ENCODE results near the gene N4BP2L2. TPM values are rescaled to one million over a fixed set of nuclear protein-coding genes. Genes with fewer than 3 reads are reported as not detected.

Gene N4BP2L2
- total and polyA plus RNA-seq, 4 donors: 14.9 to 116 (median 76.7) TPM

- TF ChIP-seq MAX (IDR thresholded peaks at IDR 0.05) (no peak), ATF3 (IDR thresholded peaks at IDR 0.05) (no peak), RXRA (IDR thresholded peaks at IDR 0.05) (no peak), SP1 (IDR thresholded peaks at IDR 0.05) (no peak), FOXA1 (IDR thresholded peaks at IDR 0.05) (no peak)
Measured at GRCh38 chr13:32391101-32391619, 147.4 kb downstream of the N4BP2L2 start (continued).

GRCh38 chr13:32390484-32390883, 148.1 kb downstream of the N4BP2L2 start:
- TF ChIP-seq HNF4A (conservative IDR thresholded peaks at IDR 0.05) (no peak), TAF1 (conservative IDR thresholded peaks at IDR 0.05) (no peak), RXRA (IDR thresholded peaks at IDR 0.05) (no peak), MAX (IDR thresholded peaks at IDR 0.05) (no peak), HNF4G (IDR thresholded peaks at IDR 0.05) (no peak), YY1 (IDR thresholded peaks at IDR 0.05) (no peak), ZBTB33 (IDR thresholded peaks at IDR 0.05) (no peak), FOXA1 (IDR thresholded peaks at IDR 0.05) (no peak), SP1 (IDR thresholded peaks at IDR 0.05) (no peak), RAD21 (IDR thresholded peaks at IDR 0.05) (no peak), GABPA (IDR thresholded peaks at IDR 0.05 in 1 of 2, conservative IDR thresholded peaks at IDR 0.05 in 1 of 2) (no peak), EGR1 (IDR thresholded peaks at IDR 0.05; ENCODE audit: low read depth in 2 of 2) (no peak), ATF3 (IDR thresholded peaks at IDR 0.05) (no peak), JUND (IDR thresholded peaks at IDR 0.05) (no peak), FOXA2 (IDR thresholded peaks at IDR 0.05) (no peak), NR2F2 (IDR thresholded peaks at IDR 0.05) (no peak), CTCF (IDR thresholded peaks at IDR 0.05; ENCODE audit: low read depth, low read length, missing input control) (no peak), REST (IDR thresholded peaks at IDR 0.05) (no peak)
- 89% methylated on average over 1 of the region's 1 CpG for WGBS
- no peaks in the 10 kb centered on the region for H3K4me1 ChIP-seq (ENCODE audit: control insufficient read depth in 4 of 4, insufficient read depth in 4 of 4, low read length in 3 of 4)
- no peak overlapping the region for H3K9ac ChIP-seq (ENCODE audit: low read depth in 1 of 2, low read length in 2 of 2)
- no peaks in the 10 kb centered on the region for H3K27me3 ChIP-seq (ENCODE audit: control insufficient read depth in 4 of 4, insufficient read depth in 4 of 4, low read length in 3 of 4)
- H3K9me3 ChIP-seq (ENCODE audit: control insufficient read depth in 4 of 4, low read length in 3 of 4): no peaks in the 10 kb centered on the region
- H3K4me3 ChIP-seq (ENCODE audit: low read depth in 1 of 3, low read length in 3 of 3): no peak overlapping the region
- DNase-seq (ENCODE audit: low spot score): no peak
- no peaks in the 10 kb centered on the region for H3K36me3 ChIP-seq (ENCODE audit: control insufficient read depth in 4 of 4, insufficient read depth in 3 of 4, low read depth in 1 of 4, low read length in 3 of 4)
- no peak overlapping the region for H3K27ac ChIP-seq (ENCODE audit: low read depth in 1 of 2, low read length in 2 of 2)

All from liver (tissue), 9 donors.